Femur (tissue), 1 donor: ENCODE data around the gene RDH11.

Source experiments
- DNase-seq: peaks from one replicate; pipeline ENCODE4 v3.0.0-alpha.2; 2017

Gene RDH11

GRCh38 chr14:67645414-67645813 lies 50.1 kb downstream of the RDH11 start:
- DNase-seq, result no peak

GRCh38 chr14:67644428-67644827 lies 51.1 kb downstream of the RDH11 start:
- DNase-seq, result no peak

- no peak for DNase-seq
Measured at GRCh38 chr14:67643713-67644112, 51.9 kb downstream of the RDH11 start.

DNA sequence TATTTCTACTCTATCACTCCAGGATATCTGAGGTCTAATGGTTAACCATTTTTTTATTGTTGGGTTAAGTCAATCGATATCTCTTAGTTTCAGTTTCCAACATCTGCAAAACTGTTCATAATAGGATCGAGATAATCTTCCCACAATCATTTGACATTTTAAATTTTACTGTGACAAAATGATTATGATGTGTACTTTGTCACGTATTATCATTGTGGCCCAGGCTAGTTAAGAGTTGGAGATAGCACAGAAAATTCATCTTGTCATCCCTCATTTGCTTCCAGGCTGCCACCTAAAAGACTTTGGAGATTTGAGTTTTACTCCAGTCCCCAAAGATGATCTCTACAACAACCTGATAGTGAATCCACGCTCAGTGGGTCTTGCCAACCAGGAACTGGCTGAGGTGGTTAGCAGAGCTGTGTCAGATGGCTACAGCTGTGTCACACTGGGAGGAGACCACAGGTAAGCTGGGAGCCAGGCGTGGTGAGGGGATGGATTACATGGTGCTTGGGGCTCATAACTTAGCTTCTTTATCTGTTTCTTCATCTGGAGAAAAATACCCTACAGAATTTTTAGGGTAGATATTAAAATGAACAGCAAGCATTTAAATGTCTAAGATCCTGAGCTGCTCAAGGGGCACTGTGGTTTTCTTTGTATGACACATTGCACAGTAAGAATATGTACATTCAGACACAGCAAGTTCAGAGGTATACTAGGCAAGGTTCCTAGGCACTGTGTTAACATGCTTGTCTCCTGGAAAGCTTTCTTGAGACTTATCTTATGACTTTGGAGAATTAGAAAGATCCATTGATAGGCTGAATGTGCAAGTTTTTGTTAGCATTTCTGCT lies 53.4 kb downstream of the RDH11 start:
- no peak for DNase-seq

- DNase-seq, result no peak
Measured at GRCh38 chr14:67641480-67641879, 54.1 kb downstream of the RDH11 start.

GRCh38 chr14:67638642-67639041 lies 56.9 kb downstream of the RDH11 start:
- no peak for DNase-seq

GRCh38 chr14:67636361-67636919 lies 59.1 kb downstream of the RDH11 start:
- no peak for DNase-seq

DNA sequence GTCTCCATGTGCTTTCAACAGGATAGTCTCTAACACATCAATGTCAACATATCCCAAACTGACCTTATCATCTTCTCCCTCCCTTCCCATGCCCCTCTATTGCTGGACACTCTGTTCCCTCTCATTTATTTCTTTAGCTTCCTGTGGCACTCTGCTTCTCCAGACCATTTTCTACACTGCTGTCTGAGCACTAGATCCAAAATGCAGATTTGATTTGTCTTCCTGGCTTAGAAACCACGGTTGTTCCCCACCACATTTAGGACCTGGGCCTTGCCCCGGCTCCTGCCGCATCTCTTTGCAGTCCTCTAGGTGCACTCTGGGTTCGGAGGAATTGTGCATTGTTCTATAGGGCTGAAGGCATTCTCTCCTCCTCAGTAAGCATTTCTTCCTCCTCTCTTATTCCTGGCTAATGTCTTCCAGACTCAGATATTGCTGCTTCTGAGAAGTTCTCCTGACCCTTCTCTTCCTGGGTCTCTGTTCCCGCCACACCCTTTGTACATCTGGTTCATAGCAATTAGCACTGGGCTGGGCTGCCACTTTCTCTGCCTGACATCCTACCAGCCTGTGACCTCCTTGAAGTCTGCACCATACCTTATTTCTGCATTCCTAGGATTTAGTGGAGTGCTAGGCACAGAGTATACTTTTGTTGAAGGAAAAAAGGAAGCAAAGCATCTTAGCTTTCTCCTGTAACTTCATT lies 62.0 kb downstream of the RDH11 start:
- DNase-seq, result no peak

DNA sequence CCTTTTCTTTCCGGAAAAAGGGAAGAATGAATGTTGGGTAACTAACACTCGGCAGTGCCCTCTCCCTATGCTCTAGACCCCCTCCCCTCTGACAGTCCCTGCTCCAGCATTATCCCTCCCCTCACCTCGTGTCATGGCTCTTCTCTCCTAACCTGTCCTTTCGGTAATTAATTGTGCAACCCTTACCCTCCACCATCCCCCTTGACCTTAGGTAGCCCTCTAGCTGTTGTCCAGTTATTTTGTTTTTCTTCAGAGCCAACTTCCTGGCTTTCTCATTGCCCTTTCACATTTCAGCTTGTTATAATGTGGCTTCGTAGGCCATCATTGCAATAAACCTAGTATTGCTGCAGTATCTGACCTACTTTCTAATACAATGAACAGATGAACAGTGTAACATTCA lies 64.6 kb downstream of the RDH11 start:
- DNase-seq, result no peak

DNA sequence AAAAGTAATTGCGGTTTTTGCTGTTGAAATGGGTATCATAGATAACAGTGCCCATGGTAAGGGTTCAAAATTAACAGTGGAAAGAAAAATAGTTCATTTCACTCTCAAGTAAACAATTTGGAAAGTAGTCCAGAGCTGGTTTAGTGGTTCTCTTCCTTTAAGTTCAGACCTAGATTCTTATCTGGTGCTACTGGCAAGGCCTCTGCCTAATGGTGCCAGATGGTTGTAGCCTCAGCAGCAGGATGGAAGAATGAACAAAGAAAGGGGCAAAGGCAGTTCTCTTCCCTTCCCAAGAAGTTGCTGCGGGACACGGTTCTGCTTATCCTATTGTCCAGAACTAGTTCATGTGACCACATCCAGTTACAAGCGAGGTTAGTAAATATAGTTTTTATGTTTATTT lies 65.4 kb downstream of the RDH11 start:
- DNase-seq, result no peak

- no peak for DNase-seq
Measured at GRCh38 chr14:67627519-67627918, 68.0 kb downstream of the RDH11 start.
